Stomach smooth muscle (tissue), 2 donors: ENCODE measurements around the gene EEIG1.

Experiments used
- H3K27ac ChIP-seq: one replicate; pipeline ENCODE4 v1.7.0; 2013; ENCODE audit warnings: mild to moderate bottlenecking, low read length, inconsistent platforms
- H3K27me3 ChIP-seq, 2 donors: one replicate each; pipeline ENCODE4 v1.7.0; 2013; ENCODE audit warnings: low read length in 2 of 2; ENCODE audit not compliant: insufficient read depth in 2 of 2, control insufficient read depth in 1 of 2
- H3K36me3 ChIP-seq, 2 donors: one replicate each; pipeline ENCODE4 v1.7.0; 2013; ENCODE audit warnings: low read length in 2 of 2; ENCODE audit not compliant: control insufficient read depth in 2 of 2, insufficient read depth in 2 of 2
- H3K4me1 ChIP-seq: one replicate; pipeline ENCODE4 v1.7.0; 2013; ENCODE audit warnings: low read length; ENCODE audit not compliant: control insufficient read depth, insufficient read depth
- H3K4me3 ChIP-seq, 2 donors: one replicate each; pipeline ENCODE4 v1.7.0; 2013; ENCODE audit warnings: low read length in 2 of 2
- H3K9ac ChIP-seq, 2 donors: one replicate each; pipeline ENCODE4 v1.7.0; 2013; ENCODE audit warnings: low read length in 2 of 2, mild to moderate bottlenecking in 1 of 2
- H3K9me3 ChIP-seq, 2 donors: one replicate each; pipeline ENCODE4 v1.7.0; 2013; ENCODE audit warnings: low read length in 2 of 2; ENCODE audit not compliant: control insufficient read depth in 2 of 2
- donor health status: healthy.
- donor health status: Pancreatic carcinoma.

EEIG1 gene

DNA sequence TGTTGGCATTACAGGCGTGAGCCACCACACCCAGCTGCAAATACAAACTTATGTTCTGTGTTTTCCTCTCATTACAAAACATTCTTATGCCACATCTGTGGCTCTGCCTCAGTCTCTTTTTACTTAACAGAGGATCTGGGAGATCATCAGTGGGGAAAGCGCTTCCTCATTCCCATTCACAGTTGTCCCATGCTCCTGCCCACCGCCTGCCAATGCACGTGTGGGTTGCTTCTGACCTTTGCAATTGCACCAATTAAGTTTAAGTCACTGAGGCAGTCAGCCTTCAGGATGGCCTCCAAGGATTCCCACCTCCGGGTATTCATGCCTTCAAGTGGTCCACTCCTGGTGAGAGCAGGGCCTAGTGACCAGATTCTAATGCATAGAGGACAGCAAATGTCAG, 34.9 kb upstream of the EEIG1 start:
- Histone ChIP-seq H3K27me3 (no peaks in the 10 kb centered on the region), H3K9ac (no peak overlapping the region), H3K4me1 (no peaks in the 10 kb centered on the region), H3K9me3 (no peaks in the 10 kb centered on the region), H3K4me3 (no peak overlapping the region), H3K27ac (no peak overlapping the region), H3K36me3 (no peaks in the 10 kb centered on the region)

DNA sequence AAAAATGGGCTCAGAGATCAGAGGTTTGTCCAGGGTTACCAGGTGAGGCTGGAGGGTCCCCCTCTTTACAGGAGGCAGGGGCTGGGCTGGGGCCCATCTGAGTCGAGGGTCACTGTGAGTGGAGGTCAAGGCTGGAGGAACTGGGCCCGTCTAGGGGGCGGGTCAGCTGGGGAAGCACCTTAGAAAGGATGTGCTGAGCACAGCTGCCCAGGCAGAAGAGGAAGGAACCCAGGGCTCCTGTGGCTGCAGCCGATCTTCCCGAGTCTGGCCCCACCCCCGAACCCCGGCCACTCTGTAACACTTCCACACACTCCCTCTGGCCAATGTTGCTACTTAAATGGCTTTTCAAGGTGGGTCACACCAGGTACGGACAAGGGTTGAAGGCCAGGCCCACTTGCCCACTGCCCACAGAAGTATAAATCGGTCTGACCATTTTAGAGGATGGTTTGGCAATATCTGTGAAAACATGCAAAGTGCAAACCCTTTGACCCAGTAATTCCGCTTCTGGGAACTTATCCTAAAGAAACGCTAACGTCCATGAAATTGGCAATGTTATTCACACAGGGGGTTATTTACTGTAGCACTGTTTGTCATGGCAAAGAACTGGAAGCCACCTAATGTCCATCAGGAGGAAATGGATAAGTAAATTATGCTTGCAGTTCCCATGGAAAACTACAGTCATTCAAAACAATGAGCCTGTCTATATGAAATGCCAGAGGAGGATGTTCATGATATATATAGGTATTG, 30.5 kb upstream of the EEIG1 start:
- Histone ChIP-seq H3K9me3 (peaks cover 0 to 3% of the 10 kb centered on the region in 2 donors), H3K4me1 (no peaks in the 10 kb centered on the region), H3K27ac (no peak overlapping the region), H3K27me3 (no peaks in the 10 kb centered on the region), H3K4me3 (no peak overlapping the region), H3K9ac (no peak overlapping the region), H3K36me3 (no peaks in the 10 kb centered on the region)

DNA sequence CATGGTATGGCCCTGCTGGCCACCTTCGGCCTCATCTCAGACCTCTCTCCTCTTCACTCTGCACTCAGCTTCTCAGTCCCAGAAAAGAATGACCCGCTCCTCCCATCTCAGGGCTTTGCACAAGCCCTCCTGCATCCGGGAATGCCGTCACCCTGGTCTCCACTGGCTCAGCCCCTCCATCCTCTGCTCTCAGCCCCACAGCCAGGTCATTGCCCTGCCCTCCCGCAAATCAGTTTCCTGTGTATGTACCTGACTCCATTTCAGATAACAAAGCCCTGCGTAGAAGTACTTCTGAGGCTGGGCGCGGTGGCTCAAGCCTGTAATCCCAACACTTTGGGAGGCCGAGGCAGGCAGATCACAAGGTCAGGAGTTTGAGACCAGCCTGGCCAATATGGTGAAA, 28.9 kb upstream of the EEIG1 start:
- H3K4me3 ChIP-seq, result no peak overlapping the region
- H3K36me3 ChIP-seq, result no peaks in the 10 kb centered on the region
- no peaks in the 10 kb centered on the region for H3K4me1 ChIP-seq
- H3K27me3 ChIP-seq, result no peaks in the 10 kb centered on the region
- peaks cover 0 to 3% of the 10 kb centered on the region in 2 donors for H3K9me3 ChIP-seq
- H3K9ac ChIP-seq, result no peak overlapping the region
- H3K27ac ChIP-seq, result no peak overlapping the region

DNA sequence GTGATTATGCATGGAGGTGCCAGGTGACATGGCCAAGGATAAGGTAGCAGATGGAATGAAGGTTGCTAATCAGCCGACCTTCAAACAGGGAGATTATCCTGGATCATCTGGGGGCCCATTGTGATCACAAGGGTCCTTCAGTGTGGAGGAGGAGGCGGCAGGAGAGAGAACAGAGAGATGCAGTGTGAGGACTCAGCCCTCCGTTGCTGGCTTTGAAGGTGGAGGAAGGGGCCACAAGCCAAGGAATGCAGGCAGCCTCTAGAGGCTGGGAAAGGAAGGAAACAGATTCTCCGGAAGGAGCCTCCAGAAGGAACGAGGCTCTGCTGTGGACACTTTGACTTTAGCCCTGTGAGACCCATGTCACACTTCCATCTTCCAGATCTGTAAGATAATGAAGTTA, 27.4 kb upstream of the EEIG1 start:
- peaks cover 0 to 3% of the 10 kb centered on the region in 2 donors for H3K9me3 ChIP-seq
- no peak overlapping the region for H3K9ac ChIP-seq
- H3K27me3 ChIP-seq, result no peaks in the 10 kb centered on the region
- H3K36me3 ChIP-seq, result no peaks in the 10 kb centered on the region
- H3K4me1 ChIP-seq, result no peaks in the 10 kb centered on the region
- H3K27ac ChIP-seq, result no peak overlapping the region
- no peak overlapping the region for H3K4me3 ChIP-seq

DNA sequence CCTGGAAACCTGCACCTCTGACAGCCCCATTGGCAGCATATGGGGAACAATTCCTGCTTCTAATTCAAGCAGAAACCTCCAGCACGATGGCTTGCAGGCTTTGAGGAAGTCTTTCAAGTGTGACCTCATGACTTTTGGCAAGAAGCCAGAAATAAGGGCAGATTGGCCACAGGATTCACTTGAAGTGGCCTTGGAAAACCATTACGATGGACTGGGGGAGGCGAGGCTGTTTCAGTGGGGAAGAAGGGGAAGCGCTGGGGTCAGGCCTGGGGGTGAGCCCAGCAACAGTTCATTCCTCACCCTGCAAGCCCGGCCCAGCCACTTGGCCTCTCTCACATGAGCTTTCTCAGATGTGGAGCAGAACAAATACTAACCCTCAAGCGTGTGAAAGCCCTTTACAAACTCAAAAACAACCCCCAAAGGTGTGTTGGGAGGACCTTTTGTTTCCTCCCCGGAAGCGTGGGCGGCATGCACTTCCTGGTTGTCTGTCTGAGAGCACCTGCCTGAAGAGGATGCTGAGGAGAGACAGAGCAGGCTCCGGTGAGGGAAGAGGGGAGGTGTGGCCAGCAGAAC, 26.9 kb upstream of the EEIG1 start:
- no peaks in the 10 kb centered on the region for H3K4me1 ChIP-seq
- no peak overlapping the region for H3K9ac ChIP-seq
- no peak overlapping the region for H3K27ac ChIP-seq
- H3K36me3 ChIP-seq, result no peaks in the 10 kb centered on the region
- no peak overlapping the region for H3K4me3 ChIP-seq
- H3K9me3 ChIP-seq, result peaks cover 0 to 3% of the 10 kb centered on the region in 2 donors
- no peaks in the 10 kb centered on the region for H3K27me3 ChIP-seq

DNA sequence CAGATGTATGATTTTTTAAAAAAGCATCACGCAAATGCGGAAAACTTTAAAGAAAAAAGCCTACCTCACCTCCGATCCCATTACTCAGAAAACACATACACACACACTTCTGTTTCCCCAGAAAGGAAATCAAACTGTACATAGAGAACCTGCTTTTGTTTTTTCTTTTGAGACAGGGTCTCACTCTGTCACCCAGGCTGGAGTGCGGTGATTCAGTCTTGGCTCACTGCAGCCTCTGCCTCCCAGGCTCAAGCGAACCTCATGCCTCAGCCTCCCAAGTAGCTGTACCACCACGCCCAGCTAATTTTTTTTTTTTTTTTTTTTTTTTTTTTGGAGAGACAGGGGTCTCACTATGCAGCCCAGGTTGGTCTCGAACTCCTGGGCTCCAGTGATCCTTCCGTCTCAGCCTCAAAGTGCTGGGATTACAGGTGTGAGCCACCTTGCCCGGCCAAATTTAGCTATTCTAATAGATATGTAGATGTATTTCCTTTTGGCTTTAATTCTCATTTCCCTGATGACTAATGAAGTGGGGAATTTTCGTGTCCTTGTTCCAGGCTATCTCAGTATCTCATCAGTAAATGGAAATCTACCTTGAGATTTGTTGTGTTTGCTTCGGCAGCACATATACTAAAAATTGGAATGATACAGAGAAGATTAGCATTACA, 25.7 kb upstream of the EEIG1 start:
- peaks cover 1% of the 10 kb centered on the region for H3K4me1 ChIP-seq
- no peak overlapping the region for H3K27ac ChIP-seq
- no peak overlapping the region for H3K4me3 ChIP-seq
- peaks cover 0 to 3% of the 10 kb centered on the region in 2 donors for H3K9me3 ChIP-seq
- no peak overlapping the region for H3K9ac ChIP-seq
- no peaks in the 10 kb centered on the region for H3K27me3 ChIP-seq
- H3K36me3 ChIP-seq, result no peaks in the 10 kb centered on the region

DNA sequence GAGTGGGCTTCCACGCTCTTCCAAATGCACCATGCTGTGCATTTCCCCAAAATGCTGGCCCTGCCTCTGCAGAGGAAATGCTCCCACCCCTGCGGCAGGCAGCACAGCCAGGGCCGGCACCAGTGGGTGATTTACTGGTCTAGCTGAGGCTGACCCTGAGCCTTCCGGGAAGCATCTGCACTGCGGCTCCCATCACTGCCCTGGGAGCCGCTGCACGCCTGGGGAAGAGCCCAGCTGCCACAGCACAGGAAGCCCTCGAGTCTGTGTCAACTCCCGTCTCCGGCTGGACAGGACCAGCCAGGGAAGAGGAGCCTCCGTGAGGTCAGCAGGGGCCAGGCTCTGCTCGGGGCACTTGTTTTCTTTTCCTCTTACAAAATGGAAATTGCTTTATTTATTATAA, 25.1 kb upstream of the EEIG1 start:
- Histone ChIP-seq H3K4me3 (no peak overlapping the region), H3K36me3 (no peaks in the 10 kb centered on the region), H3K4me1 (peaks cover 4% of the 10 kb centered on the region), H3K27ac (no peak overlapping the region), H3K9me3 (peaks cover 0 to 3% of the 10 kb centered on the region in 2 donors), H3K9ac (no peak overlapping the region), H3K27me3 (no peaks in the 10 kb centered on the region)

DNA sequence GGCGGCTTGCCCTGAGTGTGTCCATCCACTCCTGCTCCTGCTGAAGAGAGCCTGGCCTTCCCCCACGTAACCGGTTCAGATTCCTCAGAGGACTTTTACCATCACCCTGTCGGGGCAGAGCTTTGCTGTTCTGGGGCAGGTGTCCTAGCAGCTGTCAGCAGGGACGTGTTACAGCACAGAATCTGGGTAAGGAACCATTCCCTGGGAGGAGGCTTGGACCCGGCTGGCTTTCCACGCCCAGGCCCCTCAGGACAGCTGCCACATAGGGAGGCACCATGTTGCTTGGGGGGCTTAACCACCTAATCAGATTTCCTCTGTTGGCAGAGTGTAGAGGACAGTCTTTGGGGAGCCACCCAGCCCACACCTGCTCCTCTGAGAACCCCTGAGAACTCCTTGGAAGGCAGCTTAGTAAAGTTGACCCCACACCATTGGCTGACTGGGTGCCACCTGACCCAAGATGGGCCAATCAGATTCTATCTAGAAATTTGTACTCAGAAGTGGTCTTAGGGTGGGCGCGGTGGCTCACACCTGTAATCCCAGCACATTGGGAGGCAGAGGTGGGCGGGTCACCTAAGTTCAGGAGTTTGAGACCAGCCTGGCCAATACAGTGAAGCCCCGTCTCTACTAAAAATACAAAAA, 23.3 kb upstream of the EEIG1 start:
- no peak overlapping the region for H3K27ac ChIP-seq
- no peaks in the 10 kb centered on the region for H3K36me3 ChIP-seq
- H3K4me3 ChIP-seq, result no peak overlapping the region
- peaks cover 4% of the 10 kb centered on the region for H3K4me1 ChIP-seq
- peaks cover 0 to 3% of the 10 kb centered on the region in 2 donors for H3K9me3 ChIP-seq
- H3K27me3 ChIP-seq, result no peaks in the 10 kb centered on the region
- H3K9ac ChIP-seq, result no peak overlapping the region

DNA sequence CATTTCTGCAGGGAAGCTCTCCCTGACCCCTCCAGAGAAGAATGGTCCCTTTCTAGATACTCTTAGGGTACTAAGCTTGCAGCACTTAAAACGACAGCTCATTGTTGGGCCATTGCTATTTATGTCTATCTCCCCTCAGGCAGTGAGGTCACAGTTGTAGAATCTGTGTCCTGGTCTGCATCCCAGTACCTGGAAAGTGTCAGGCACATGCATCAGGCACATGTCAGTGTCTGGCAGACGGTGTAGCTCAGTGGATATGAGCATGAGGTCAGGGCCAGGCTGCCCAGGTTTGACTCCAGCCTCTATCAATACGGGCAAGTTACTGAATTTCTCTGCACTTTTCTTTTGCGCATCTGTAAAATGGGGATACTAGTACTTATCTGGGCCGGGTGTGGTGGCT, 22.2 kb upstream of the EEIG1 start:
- Histone ChIP-seq H3K4me1 (peaks cover 4% of the 10 kb centered on the region), H3K36me3 (no peaks in the 10 kb centered on the region), H3K27me3 (no peaks in the 10 kb centered on the region), H3K27ac (no peak overlapping the region), H3K9me3 (peaks cover 0 to 1% of the 10 kb centered on the region in 2 donors), H3K9ac (no peak overlapping the region), H3K4me3 (no peak overlapping the region)

DNA sequence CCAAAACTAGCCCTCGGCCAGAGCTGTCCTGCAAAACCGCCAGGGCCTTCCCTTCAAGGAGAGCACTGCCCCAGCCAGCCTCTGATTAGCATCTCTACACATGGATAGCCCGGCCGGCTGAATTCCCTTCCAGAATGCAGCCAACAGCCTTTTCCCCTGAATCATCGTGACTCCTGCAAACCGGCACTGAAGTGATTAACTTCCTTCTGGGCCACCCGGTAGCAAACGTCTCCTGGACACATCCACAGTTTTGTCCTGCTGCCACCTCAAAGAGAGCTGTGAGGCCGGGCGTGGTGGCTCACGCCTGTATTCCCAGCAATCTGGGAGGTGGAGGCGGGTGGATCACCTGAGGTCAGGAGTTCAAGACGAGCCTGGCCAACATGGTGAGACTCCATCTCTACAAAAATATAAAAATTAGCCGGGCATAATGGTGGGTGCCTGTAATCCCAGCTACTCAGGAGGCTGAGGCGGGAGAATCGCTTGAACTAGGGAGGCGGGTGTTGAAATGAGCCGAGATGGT, 21.1 kb upstream of the EEIG1 start:
- Histone ChIP-seq H3K27ac (no peak overlapping the region), H3K9me3 (no peaks in the 10 kb centered on the region)

More for the DNA sequence above, 21.1 kb upstream of the EEIG1 start:
- Histone ChIP-seq H3K36me3 (no peaks in the 10 kb centered on the region), H3K9ac (no peak overlapping the region), H3K4me1 (peaks cover 4% of the 10 kb centered on the region), H3K27me3 (no peaks in the 10 kb centered on the region), H3K4me3 (no peak overlapping the region)
